ENCODE data around the gene CHST11.
A peak's percentile ranks its signal among the peaks of the same experiment; 100 is the strongest.

Gene CHST11

DNA sequence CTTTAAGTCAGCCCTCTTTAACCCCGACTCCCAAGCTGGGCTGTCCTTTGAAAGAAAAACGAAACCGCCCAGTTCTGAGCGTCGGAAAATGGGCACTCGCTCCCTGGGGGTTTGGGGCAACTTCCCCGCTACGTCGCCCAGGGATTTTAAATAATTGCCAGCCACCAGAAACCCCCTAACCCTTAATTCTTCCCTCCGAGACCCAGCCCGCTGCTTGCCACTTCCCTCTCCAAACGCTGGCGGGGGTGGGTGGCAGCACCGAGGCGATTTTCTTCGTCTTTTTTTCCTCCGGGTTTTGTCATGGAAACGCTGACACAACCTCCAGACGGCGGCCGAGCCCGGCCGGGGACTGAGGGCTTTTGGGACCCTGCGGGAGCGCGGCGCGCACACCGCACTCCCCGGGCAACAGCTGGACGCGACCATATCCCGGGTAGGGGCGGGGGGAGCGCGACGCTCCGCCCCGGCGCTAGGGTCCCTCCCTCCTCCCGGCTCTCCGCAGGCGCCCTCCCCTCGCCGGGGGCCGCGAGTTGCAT is at the start of gene CHST11:
CHST11 (plus strand) TSS at position 532 of the 533 bp plus-strand sequence.
- peak within 1 kb of the TSS; percentile 92 to 99 (median 96) for H3K9ac ChIP-seq
- no peaks in the 10 kb centered on the region for H3K27me3 ChIP-seq
- no peak for TF ChIP-seq Cebpa-rat (IDR thresholded peaks at IDR 0.05)
- peaks cover 31 to 39% (median 34%) of the 10 kb centered on the region in 10 experiments for H3K4me1 ChIP-seq
- peak within 1 kb of the TSS; percentile 73 to 97 (median 94) for H3K27ac ChIP-seq
- H3K9me3 ChIP-seq (replicated peaks in 1 of 11): peaks cover 0 to 1% (median 0%) of the 10 kb centered on the region in 11 experiments; a peak in 3 of 22 replicates
- peaks cover 0 to 25% (median 7%) of the 10 kb centered on the region in 11 experiments; a peak in 10 of 22 replicates for H3K36me3 ChIP-seq
- peak within 1 kb of the TSS; percentile 72 to 98 (median 93) for H3K4me2 ChIP-seq
- peak within 1 kb of the TSS; percentile 84 to 100 (median 98) for H3K4me3 ChIP-seq
- H4K20me1 ChIP-seq: peaks cover 2 to 47% (median 38%) of the 10 kb centered on the region in 11 experiments; a peak in 21 of 22 replicates

DNA sequence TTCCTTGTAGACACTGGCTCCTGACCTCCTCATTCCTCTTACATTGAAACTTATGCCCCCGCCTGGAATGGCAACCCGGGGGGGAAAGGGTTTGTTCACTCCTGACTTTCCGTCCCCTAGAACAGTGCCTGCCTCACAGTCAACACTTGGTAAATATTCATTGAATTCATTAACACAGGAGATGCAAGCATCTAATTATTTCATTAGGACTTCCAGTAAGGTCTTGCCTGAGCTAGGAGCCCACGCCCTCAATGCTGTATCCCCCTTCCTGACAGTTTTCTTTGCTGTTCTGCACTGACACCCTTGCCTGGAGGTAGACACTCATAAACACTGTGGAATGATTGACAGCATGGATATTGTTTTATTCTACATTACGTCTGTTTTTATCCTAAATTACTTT is 49.3 kb upstream of the CHST11 start:
- Histone ChIP-seq H3K27me3 (no peaks in the 10 kb centered on the region), H3K9ac (no peak overlapping the region), H3K27ac (no peak overlapping the region), H3K4me1 (no peaks in the 10 kb centered on the region), H3K36me3 (no peaks in the 10 kb centered on the region), H3K9me3 (replicated peaks in 1 of 11) (peaks cover 0 to 5% (median 0%) of the 10 kb centered on the region in 11 experiments; a peak in 3 of 22 replicates), H3K4me3 (no peak overlapping the region), H4K20me1 (no peaks in the 10 kb centered on the region), H3K4me2 (no peak overlapping the region)
- no peak for TF ChIP-seq Cebpa-rat (IDR thresholded peaks at IDR 0.05)

- Histone ChIP-seq H3K9ac (no peak overlapping the region), H3K4me2 (no peak overlapping the region), H4K20me1 (no peaks in the 10 kb centered on the region), H3K36me3 (no peaks in the 10 kb centered on the region), H3K27me3 (no peaks in the 10 kb centered on the region), H3K4me1 (no peaks in the 10 kb centered on the region), H3K9me3 (replicated peaks in 1 of 11) (peaks cover 0 to 8% (median 0%) of the 10 kb centered on the region in 11 experiments; a peak in 3 of 22 replicates), H3K4me3 (no peak overlapping the region), H3K27ac (no peak overlapping the region)
- TF ChIP-seq Cebpa-rat (IDR thresholded peaks at IDR 0.05): no peak
Measured at GRCh38 chr12:104407922-104408321, 48.8 kb upstream of the CHST11 start.

DNA sequence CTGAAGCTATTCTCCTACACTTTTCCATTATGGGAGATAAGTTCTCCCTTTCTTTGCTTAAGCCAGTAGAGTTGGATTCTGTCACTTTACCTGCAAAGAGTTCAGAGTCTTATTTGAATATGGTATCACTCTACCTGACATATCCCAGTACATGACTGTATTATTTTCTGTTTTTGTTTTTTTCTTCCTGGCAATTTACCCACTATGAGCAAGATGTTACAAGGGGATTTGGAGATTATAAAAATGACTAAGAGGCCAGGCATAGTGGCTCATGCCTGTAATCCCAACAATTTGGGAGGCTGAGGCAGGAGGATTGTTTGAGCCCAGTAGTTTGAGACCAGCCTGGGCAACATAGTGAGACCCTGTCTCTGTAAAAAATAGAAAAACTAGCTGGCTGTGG is 46.4 kb upstream of the CHST11 start:
- Histone ChIP-seq H3K4me2 (no peak overlapping the region), H3K4me3 (no peak overlapping the region), H3K27me3 (no peaks in the 10 kb centered on the region), H3K4me1 (no peaks in the 10 kb centered on the region), H3K27ac (no peak overlapping the region), H3K36me3 (no peaks in the 10 kb centered on the region), H4K20me1 (no peaks in the 10 kb centered on the region), H3K9me3 (replicated peaks in 1 of 11) (peaks cover 0 to 8% (median 0%) of the 10 kb centered on the region in 11 experiments; a peak in 2 of 22 replicates), H3K9ac (no peak overlapping the region)
- TF ChIP-seq Cebpa-rat (IDR thresholded peaks at IDR 0.05): no peak

DNA sequence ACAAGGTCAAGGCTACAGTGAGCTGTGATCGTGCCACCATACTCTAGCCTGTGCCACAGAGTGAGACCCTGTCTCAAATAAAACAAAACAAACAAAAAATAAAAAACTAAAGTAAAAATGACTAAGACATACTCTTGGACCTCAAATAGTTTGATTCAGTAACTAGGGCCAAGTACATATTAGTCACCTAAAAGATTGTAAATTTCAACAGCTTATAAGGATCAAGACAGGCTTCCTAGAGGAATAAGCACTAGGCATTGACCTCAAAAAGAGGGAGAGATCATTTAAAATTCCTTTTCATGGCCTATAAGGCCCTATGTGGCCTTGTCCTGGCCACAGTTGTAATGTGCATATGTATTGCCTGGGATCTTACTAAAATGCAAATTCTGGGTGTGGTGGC is 46.0 kb upstream of the CHST11 start:
- TF ChIP-seq Cebpa-rat (IDR thresholded peaks at IDR 0.05): no peak
- H4K20me1 ChIP-seq: no peaks in the 10 kb centered on the region

GRCh38 chr12:104411826-104412641 is 44.7 kb upstream of the CHST11 start:
- Histone ChIP-seq H3K27ac (no peak overlapping the region), H3K4me1 (no peaks in the 10 kb centered on the region), H3K9me3 (replicated peaks in 1 of 11) (peaks cover 0 to 8% (median 0%) of the 10 kb centered on the region in 11 experiments; a peak in 2 of 22 replicates), H3K9ac (no peak overlapping the region), H3K27me3 (no peaks in the 10 kb centered on the region), H3K4me2 (no peak overlapping the region), H4K20me1 (no peaks in the 10 kb centered on the region), H3K36me3 (no peaks in the 10 kb centered on the region), H3K4me3 (no peak overlapping the region)
- no peak for TF ChIP-seq Cebpa-rat (IDR thresholded peaks at IDR 0.05)

More for the DNA sequence above, 46.0 kb upstream of the CHST11 start:
- H3K27me3 ChIP-seq: no peaks in the 10 kb centered on the region
- no peak overlapping the region for H3K4me3 ChIP-seq
- peaks cover 0 to 8% (median 0%) of the 10 kb centered on the region in 11 experiments; a peak in 2 of 22 replicates for H3K9me3 ChIP-seq (replicated peaks in 1 of 11)
- no peak overlapping the region for H3K27ac ChIP-seq
- H3K36me3 ChIP-seq: no peaks in the 10 kb centered on the region
- no peak overlapping the region for H3K9ac ChIP-seq
- H3K4me1 ChIP-seq: no peaks in the 10 kb centered on the region
- H3K4me2 ChIP-seq: no peak overlapping the region

DNA sequence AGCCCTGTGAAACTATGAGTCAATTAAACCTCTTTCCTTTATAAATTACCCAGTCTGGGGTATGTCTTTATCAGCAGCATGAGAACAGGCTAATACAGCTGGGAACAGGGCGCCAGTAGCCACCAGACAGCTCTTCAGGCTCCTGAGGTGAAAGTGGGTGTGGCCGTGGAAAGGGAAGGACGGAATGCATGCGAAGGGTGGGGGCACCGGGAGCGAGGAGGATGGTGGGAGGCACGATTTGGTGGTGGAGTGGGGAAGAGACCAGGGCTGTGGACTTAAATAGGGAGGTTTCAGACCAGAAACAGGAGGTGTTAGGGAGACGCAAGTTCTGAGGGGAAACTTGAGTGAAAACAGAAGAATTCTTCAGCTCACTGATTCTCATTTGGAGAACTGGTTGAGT is 44.1 kb upstream of the CHST11 start:
- no peak for TF ChIP-seq Cebpa-rat (IDR thresholded peaks at IDR 0.05)
- no peaks in the 10 kb centered on the region for H4K20me1 ChIP-seq
- H3K9me3 ChIP-seq (replicated peaks in 1 of 11): peaks cover 0 to 8% (median 0%) of the 10 kb centered on the region in 11 experiments; a peak in 2 of 22 replicates
- no peak overlapping the region for H3K27ac ChIP-seq
- H3K36me3 ChIP-seq: no peaks in the 10 kb centered on the region
- no peak overlapping the region for H3K9ac ChIP-seq
- H3K4me3 ChIP-seq: no peak overlapping the region
- H3K27me3 ChIP-seq: no peaks in the 10 kb centered on the region
- H3K4me2 ChIP-seq: no peak overlapping the region
- H3K4me1 ChIP-seq: no peaks in the 10 kb centered on the region

- no peak overlapping the region for H3K4me2 ChIP-seq
- no peak overlapping the region for H3K9ac ChIP-seq
- H3K9me3 ChIP-seq (replicated peaks in 1 of 11): peaks cover 0 to 8% (median 0%) of the 10 kb centered on the region in 11 experiments; a peak in 2 of 22 replicates
- no peak overlapping the region for H3K4me3 ChIP-seq
- no peak overlapping the region for H3K27ac ChIP-seq
- H3K27me3 ChIP-seq: no peaks in the 10 kb centered on the region
- TF ChIP-seq Cebpa-rat (IDR thresholded peaks at IDR 0.05): peak in 1 of 11 experiments; percentile 47; a peak in 1 of 22 replicates
- H4K20me1 ChIP-seq: no peaks in the 10 kb centered on the region
- no peaks in the 10 kb centered on the region for H3K36me3 ChIP-seq
- H3K4me1 ChIP-seq: no peaks in the 10 kb centered on the region
Measured at GRCh38 chr12:104413330-104413729, 43.4 kb upstream of the CHST11 start.

- TF ChIP-seq Cebpa-rat (IDR thresholded peaks at IDR 0.05): no peak
- Histone ChIP-seq H3K9ac (no peak overlapping the region), H3K9me3 (replicated peaks in 1 of 11) (peaks cover 0 to 8% (median 0%) of the 10 kb centered on the region in 11 experiments; a peak in 2 of 22 replicates), H3K27me3 (no peaks in the 10 kb centered on the region), H3K27ac (no peak overlapping the region), H3K4me2 (no peak overlapping the region), H4K20me1 (no peaks in the 10 kb centered on the region), H3K36me3 (no peaks in the 10 kb centered on the region), H3K4me3 (no peak overlapping the region), H3K4me1 (no peaks in the 10 kb centered on the region)
Measured at GRCh38 chr12:104414581-104415341, 42.0 kb upstream of the CHST11 start.
